ENCODE data around the gene GRK6.
A peak's percentile ranks its signal among the peaks of the same experiment; 100 is the strongest.

The GRK6 gene

GRCh38 chr5:177469750-177470525 is 43.5 kb downstream of the GRK6 start:
- Histone ChIP-seq H3K9ac (ENCODE audit: low read length) (no peak overlapping the region), H3K4me1 (ENCODE audit: control insufficient read depth, insufficient read depth, low read length) (peaks cover 15% of the 10 kb centered on the region), H3K27ac (ENCODE audit: low read depth, low read length) (peak overlapping the region; percentile 44), H3K27me3 (ENCODE audit: control insufficient read depth, insufficient read depth, low read length) (no peaks in the 10 kb centered on the region), H3K4me3 (ENCODE audit: low read length) (peak overlapping the region; percentile 3), H3K36me3 (ENCODE audit: control insufficient read depth, insufficient read depth, low read length) (peaks cover 10% of the 10 kb centered on the region)

GRCh38 chr5:177470759-177471536 is 44.5 kb downstream of the GRK6 start:
- peaks cover 9% of the 10 kb centered on the region for H3K36me3 ChIP-seq (ENCODE audit: control insufficient read depth, insufficient read depth, low read length)
- H3K27me3 ChIP-seq (ENCODE audit: control insufficient read depth, insufficient read depth, low read length) = no peaks in the 10 kb centered on the region
- peak overlapping the region; percentile 4 for H3K27ac ChIP-seq (ENCODE audit: low read depth, low read length)
- no peak overlapping the region for H3K4me3 ChIP-seq (ENCODE audit: low read length)
- peaks cover 20% of the 10 kb centered on the region for H3K4me1 ChIP-seq (ENCODE audit: control insufficient read depth, insufficient read depth, low read length)
- H3K9ac ChIP-seq (ENCODE audit: low read length) = peak overlapping the region; percentile 24

- H3K4me3 ChIP-seq (ENCODE audit: low read length) = peak overlapping the region; percentile 77
- no peak overlapping the region for H3K27ac ChIP-seq (ENCODE audit: low read depth, low read length)
Measured at GRCh38 chr5:177471610-177472356, 45.3 kb downstream of the GRK6 start.

GRCh38 chr5:177472460-177473442 is 46.3 kb downstream of the GRK6 start:
- Histone ChIP-seq H3K27ac (ENCODE audit: low read depth, low read length) (peak overlapping the region; percentile 65), H3K36me3 (ENCODE audit: control insufficient read depth, insufficient read depth, low read length) (no peaks in the 10 kb centered on the region), H3K4me3 (ENCODE audit: low read length) (peak overlapping the region; percentile 77), H3K27me3 (ENCODE audit: control insufficient read depth, insufficient read depth, low read length) (no peaks in the 10 kb centered on the region), H3K4me1 (ENCODE audit: control insufficient read depth, insufficient read depth, low read length) (peaks cover 27% of the 10 kb centered on the region), H3K9ac (ENCODE audit: low read length) (no peak overlapping the region)

More at GRCh38 chr5:177471610-177472356, 45.3 kb downstream of the GRK6 start:
- peaks cover 1% of the 10 kb centered on the region for H3K36me3 ChIP-seq (ENCODE audit: control insufficient read depth, insufficient read depth, low read length)
- H3K9ac ChIP-seq (ENCODE audit: low read length) = no peak overlapping the region
- no peaks in the 10 kb centered on the region for H3K27me3 ChIP-seq (ENCODE audit: control insufficient read depth, insufficient read depth, low read length)
- peaks cover 27% of the 10 kb centered on the region for H3K4me1 ChIP-seq (ENCODE audit: control insufficient read depth, insufficient read depth, low read length)

GRCh38 chr5:177473443-177474001 is 47.0 kb downstream of the GRK6 start, which contains the start of gene DBN1:
Gene DBN1 (minus strand): TSS chr5:177473634. CDS start chr5:177473521, 113 bp downstream.
- Histone ChIP-seq H3K4me1 (ENCODE audit: control insufficient read depth, insufficient read depth, low read length) (peaks cover 27% of the 10 kb centered on the region), H3K27me3 (ENCODE audit: control insufficient read depth, insufficient read depth, low read length) (no peaks in the 10 kb centered on the region), H3K36me3 (ENCODE audit: control insufficient read depth, insufficient read depth, low read length) (no peaks in the 10 kb centered on the region), H3K9ac (ENCODE audit: low read length) (no peak within 1 kb of the TSS), H3K27ac (ENCODE audit: low read depth, low read length) (peak within 1 kb of the TSS; percentile 65), H3K4me3 (ENCODE audit: low read length) (peak within 1 kb of the TSS; percentile 77)

- no peak overlapping the region for H3K4me3 ChIP-seq (ENCODE audit: low read length)
- H3K36me3 ChIP-seq (ENCODE audit: control insufficient read depth, insufficient read depth, low read length) = no peaks in the 10 kb centered on the region
- H3K9ac ChIP-seq (ENCODE audit: low read length) = no peak overlapping the region
- peaks cover 31% of the 10 kb centered on the region for H3K4me1 ChIP-seq (ENCODE audit: control insufficient read depth, insufficient read depth, low read length)
- H3K27ac ChIP-seq (ENCODE audit: low read depth, low read length) = peak overlapping the region; percentile 34
- H3K27me3 ChIP-seq (ENCODE audit: control insufficient read depth, insufficient read depth, low read length) = no peaks in the 10 kb centered on the region
Measured at GRCh38 chr5:177474002-177474476, 47.6 kb downstream of the GRK6 start.

- Histone ChIP-seq H3K4me3 (ENCODE audit: low read length) (no peak overlapping the region), H3K27ac (ENCODE audit: low read depth, low read length) (peak overlapping the region; percentile 34), H3K4me1 (ENCODE audit: control insufficient read depth, insufficient read depth, low read length) (peaks cover 38% of the 10 kb centered on the region), H3K9ac (ENCODE audit: low read length) (no peak overlapping the region), H3K36me3 (ENCODE audit: control insufficient read depth, insufficient read depth, low read length) (no peaks in the 10 kb centered on the region), H3K27me3 (ENCODE audit: control insufficient read depth, insufficient read depth, low read length) (no peaks in the 10 kb centered on the region)
Measured at GRCh38 chr5:177474846-177475562, 48.5 kb downstream of the GRK6 start.

- Histone ChIP-seq H3K4me3 (ENCODE audit: low read length) (no peak overlapping the region), H3K27ac (ENCODE audit: low read depth, low read length) (peak overlapping the region; percentile 72), H3K27me3 (ENCODE audit: control insufficient read depth, insufficient read depth, low read length) (no peaks in the 10 kb centered on the region), H3K9ac (ENCODE audit: low read length) (no peak overlapping the region), H3K36me3 (ENCODE audit: control insufficient read depth, insufficient read depth, low read length) (no peaks in the 10 kb centered on the region), H3K4me1 (ENCODE audit: control insufficient read depth, insufficient read depth, low read length) (peaks cover 38% of the 10 kb centered on the region)
Measured at GRCh38 chr5:177475563-177476427, 49.3 kb downstream of the GRK6 start.

- Histone ChIP-seq H3K4me1 (ENCODE audit: control insufficient read depth, insufficient read depth, low read length) (peaks cover 35% of the 10 kb centered on the region), H3K27me3 (ENCODE audit: control insufficient read depth, insufficient read depth, low read length) (no peaks in the 10 kb centered on the region), H3K4me3 (ENCODE audit: low read length) (no peak overlapping the region), H3K27ac (ENCODE audit: low read depth, low read length) (peak overlapping the region; percentile 72), H3K36me3 (ENCODE audit: control insufficient read depth, insufficient read depth, low read length) (peaks cover 1% of the 10 kb centered on the region), H3K9ac (ENCODE audit: low read length) (no peak overlapping the region)
Measured at GRCh38 chr5:177476531-177477233, 50.2 kb downstream of the GRK6 start.
